ENCODE results near the gene PIP4K2A.
"Not testable (repeated sequence)": the region's sequence is repeated elsewhere in the genome, so short reads cannot be mapped to it uniquely, and the experiment has no call there.

PIP4K2A gene

GRCh38 chr10:22714479-22715289 lies at the start of gene PIP4K2A:
PIP4K2A (minus strand) TSS chr10:22714578; CDS start chr10:22714326, 252 bp downstream.
- peak; percentile 73 for DNase-seq (ENCODE audit: low spot score)

DNA sequence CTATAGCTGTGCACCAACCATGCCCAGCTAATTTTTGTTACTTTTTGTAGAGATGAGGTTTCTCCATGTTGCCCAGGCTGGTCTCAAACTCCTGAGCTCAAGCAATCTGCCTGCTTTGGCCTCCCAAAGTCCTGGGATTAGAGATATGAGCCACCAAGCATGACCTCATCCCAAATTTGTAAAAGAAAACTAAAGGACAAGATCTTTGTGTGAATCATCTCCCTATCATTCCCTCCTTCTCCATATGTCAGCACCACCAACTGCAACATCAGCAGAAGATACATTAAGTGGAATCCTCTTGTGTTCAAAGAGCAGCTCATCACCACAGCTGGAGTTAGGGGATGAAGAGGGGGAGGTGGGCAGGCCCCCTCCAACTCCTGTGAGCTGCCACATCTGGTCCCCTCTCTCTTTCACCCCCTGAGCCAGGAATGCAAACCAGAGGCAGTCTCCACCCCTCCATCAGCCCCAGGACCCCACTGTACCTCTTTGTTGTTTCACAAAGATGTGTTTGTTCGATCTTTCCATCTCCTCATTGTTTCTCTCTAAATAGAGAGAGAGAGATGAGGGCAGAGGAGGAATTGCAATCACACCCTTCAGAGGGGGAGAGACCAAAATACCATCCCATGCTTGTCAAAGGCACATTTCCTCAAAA lies 47.3 kb upstream of the PIP4K2A start:
- no peak for DNase-seq (ENCODE audit: low spot score)

DNA sequence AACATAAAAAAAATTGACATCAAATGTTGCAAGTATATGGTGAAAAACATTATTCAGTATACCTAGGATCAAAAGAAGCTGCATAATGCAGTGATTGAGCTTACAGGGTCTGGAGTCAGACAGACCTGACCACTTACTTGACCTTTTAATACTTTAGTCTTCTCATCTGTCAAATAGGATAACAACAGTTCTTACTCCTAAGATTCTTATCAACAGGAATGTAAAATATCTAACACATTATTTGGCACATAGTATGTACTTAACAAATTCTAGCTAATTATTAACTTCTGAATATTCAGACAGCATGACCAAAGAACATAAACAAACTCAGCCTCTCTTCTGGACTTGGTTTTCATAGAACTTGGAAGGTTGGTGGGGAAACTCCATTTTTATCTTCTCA lies 45.6 kb upstream of the PIP4K2A start:
- no peak for DNase-seq (ENCODE audit: low spot score)

DNA sequence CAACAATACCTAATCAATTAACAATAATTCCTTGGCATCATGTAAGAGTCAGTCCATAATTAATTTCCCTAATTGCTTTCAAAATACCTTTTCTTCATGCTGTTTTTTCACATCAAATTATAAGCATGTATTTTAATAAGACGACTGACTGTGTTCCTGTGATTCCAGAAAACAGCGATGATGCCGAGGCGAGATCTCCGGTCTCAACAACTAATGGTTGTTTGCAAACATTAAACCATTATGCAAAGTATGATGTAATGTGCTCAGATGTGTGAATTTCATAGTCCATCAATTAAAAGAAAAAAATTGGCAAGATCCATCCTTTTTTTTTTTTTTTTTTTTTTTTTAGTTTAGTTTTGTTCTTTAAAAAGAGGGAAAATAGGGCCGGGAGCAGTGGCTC lies 44.5 kb upstream of the PIP4K2A start:
- no peak for DNase-seq (ENCODE audit: low spot score)

GRCh38 chr10:22754296-22754695 lies 39.9 kb upstream of the PIP4K2A start:
- no peak for DNase-seq (ENCODE audit: low spot score)

GRCh38 chr10:22753786-22754185 lies 39.4 kb upstream of the PIP4K2A start:
- DNase-seq (ENCODE audit: low spot score): no peak

- no peak for DNase-seq (ENCODE audit: low spot score)
Measured at GRCh38 chr10:22752272-22752889, 38.0 kb upstream of the PIP4K2A start.

DNA sequence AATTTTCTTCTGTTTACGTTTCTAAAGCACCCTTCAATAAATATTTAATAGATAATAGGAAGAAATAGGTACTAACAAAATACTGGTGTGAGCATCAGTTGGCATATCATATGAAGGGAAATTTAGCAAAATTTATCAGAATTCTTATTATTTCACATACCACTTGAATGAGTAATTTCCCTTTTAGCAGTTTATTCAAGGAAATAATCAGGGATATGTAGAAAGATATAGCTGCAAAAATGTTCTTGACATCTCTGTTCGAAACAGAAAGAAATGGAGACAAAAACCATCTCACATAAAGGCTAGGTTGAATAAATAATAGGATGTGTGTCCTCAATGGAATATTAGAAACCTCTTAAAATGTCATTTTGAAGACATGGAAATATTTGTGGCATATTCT lies 35.8 kb upstream of the PIP4K2A start:
- no peak for DNase-seq (ENCODE audit: low spot score)

- DNase-seq (ENCODE audit: low spot score): not testable (repeated sequence)
Measured at GRCh38 chr10:22744858-22745257, 30.5 kb upstream of the PIP4K2A start.

GRCh38 chr10:22742678-22743077 lies 28.3 kb upstream of the PIP4K2A start:
- no peak for DNase-seq (ENCODE audit: low spot score)

DNA sequence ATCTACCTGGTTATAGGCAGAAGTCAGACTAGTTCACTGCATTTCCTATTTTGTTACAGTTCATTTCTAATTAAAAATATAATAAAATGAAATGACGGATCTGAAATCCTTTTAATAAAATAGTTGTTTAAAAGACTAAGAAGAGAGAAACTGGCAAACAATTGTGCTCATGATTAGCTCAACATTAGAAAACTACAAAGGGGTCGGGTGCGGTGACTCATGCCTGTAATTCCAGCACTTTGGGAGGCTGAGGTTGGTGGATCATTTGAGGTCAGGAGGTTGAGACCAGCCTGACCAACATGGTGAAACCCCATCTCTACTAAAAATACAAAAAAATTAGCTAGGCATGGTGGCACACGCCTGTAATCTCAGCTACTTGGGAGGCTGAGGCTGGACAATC lies 27.3 kb upstream of the PIP4K2A start:
- not testable (repeated sequence) for DNase-seq (ENCODE audit: low spot score)

- DNase-seq (ENCODE audit: low spot score): no peak
Measured at GRCh38 chr10:22740180-22740579, 25.8 kb upstream of the PIP4K2A start.

DNA sequence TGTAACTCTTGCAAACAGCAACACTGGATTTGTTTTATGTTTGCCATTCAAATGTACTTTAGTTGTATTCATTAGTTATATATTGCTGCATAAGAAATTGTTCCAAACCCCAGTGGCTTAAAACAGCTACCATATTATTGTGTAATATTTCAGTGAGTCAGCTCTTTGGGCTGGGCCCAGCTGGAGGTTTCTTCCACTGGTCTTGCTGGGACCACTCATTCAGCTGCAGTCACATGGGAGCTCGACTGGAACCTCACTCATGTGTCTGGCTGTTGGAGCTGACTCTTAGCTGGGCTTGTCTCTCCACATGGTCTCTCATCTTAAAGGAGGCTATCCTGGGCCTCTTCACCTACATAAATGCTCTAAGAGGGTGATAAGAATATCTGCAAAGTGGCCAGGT lies 23.2 kb upstream of the PIP4K2A start:
- DNase-seq (ENCODE audit: low spot score): no peak

GRCh38 chr10:22736134-22736533 lies 21.8 kb upstream of the PIP4K2A start:
- no peak for DNase-seq (ENCODE audit: low spot score)

DNA sequence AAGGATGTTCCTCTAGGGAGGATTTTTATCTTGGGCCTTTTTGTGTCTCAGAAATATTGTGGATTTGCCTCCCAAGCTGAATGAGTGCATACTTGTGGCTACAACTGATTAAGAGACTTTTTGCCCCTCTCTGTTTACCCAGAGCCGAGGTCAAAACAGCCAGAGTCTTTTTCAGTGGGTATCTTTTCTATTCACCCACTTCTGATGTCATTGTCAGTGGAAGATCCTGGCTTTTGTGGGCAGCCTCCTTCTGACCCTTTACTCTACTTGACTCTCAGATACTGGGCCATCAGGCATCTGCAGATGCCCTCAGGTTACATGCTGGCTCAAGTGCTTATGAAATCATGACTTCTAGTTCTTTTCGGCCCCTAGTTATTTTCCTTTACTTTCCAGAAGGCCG lies 19.6 kb upstream of the PIP4K2A start:
- DNase-seq (ENCODE audit: low spot score): no peak

GRCh38 chr10:22727663-22728062 lies 13.3 kb upstream of the PIP4K2A start:
- no peak for DNase-seq (ENCODE audit: low spot score)

DNA sequence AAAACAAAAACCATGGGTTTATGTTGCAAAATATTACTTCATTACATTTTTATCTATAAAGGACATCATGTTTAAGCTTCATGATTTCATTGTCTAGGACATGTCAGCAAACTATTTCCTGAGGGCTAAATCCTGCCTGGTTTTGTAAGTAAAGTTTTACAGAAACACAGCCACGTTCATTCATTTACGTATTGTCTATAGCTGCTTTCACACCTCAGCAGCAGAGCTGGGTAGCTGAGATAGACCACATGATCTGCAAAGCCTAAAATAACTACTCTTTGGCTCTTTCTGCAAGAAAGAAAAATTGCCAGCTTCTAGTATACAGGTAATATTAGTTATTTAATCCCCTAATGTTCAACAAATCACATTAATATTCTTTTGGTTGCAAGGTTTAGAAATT lies 12.7 kb upstream of the PIP4K2A start:
- DNase-seq (ENCODE audit: low spot score): no peak

GRCh38 chr10:22724773-22725172 lies 10.4 kb upstream of the PIP4K2A start:
- DNase-seq (ENCODE audit: low spot score): no peak

DNA sequence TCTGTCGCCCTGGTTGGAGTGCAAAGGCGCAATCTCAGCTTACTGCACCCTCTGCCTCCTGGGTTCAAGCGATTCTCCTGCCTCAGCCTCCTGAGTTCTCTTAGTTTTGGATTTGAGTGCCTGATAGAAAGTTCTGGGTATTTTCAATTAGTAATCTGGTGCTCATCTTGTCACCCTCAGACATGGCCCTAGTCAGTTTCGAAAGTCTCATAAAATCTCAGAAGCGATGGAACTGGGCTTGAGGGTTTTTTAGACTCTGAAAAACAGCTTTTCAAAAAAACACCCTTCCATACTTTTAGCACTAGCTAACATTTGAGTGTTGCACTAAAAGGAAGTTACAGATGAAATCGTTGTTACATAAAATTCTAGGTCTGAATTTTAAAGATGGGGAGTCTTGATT lies 9.4 kb upstream of the PIP4K2A start:
- no peak for DNase-seq (ENCODE audit: low spot score)

DNA sequence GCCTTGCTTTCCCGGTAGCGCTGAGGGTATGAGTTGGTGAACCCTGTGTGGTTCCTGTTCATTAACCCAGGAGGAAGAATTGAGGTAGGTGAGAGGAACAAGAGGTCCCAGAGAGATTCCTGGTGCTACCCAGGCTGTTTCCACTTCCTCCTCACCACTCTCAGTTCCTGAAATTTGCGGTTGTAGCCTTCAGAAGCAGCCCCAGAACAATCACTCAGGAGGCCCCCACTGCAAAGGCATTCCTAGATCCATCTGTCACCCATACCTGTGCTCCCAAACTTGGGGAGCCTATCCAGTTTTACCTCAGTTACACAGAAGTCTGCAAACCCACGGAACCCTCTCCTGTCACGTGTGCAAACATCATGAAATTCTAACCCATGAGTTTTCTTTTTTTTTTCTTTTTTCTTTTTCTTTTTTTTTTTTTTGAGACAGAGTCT lies 9.0 kb upstream of the PIP4K2A start:
- no peak for DNase-seq (ENCODE audit: low spot score)

DNA sequence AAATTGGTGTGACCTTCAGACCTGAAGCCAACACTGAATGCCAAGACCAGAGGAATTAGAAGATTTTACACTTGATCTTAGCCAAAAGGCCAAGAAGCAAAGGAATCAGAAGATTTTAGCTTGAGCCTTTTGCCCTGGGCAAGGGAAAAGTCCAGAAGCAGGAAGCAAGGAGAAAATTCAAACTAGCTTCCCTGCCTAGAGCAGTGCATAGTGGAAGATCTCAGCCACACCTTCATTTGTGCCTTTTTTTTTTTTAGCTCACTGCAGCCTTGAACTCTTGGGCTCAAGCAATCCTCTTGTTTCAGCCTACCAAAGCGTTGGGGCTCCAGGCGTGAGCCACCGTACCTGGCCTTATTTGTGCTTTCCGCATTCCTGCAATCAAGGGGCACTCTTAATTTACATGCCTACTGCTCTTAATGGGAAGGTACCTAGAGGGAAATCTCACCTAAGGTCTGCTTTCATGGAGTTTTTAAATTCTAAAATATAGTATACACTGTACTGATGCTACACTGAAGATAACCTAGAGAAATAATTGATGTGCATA lies 8.3 kb upstream of the PIP4K2A start:
- DNase-seq (ENCODE audit: low spot score): no peak

- DNase-seq (ENCODE audit: low spot score): no peak
Measured at GRCh38 chr10:22720667-22721066, 6.3 kb upstream of the PIP4K2A start.

Measured in ecto neural progenitor cell (in vitro differentiated cells).